MM.1S (cell line): ENCODE data around the gene VAV2.

Source experiments
- EZH2 ChIP-seq: fragments of 300-600 bp; sonication (generic); optimal IDR thresholded peaks from 2 replicates; pipeline ENCODE3; 2017; ENCODE audit warnings: low read depth, mild to moderate bottlenecking, antibody characterized with exemption, low read length, mixed read lengths
- EZH2phosphoT487 ChIP-seq: fragments of 300-600 bp; sonication (generic); IDR thresholded peaks from 2 replicates; pipeline ENCODE4 v1.6.1; 2018; ENCODE audit warnings: antibody characterized with exemption, low read length
- TF ChIP-seq, protein P1 (sequence below): fragments of 300-600 bp; sonication (generic); IDR thresholded peaks from 2 replicates; pipeline ENCODE4 v1.5.1; 2016; ENCODE audit warnings: antibody characterized with exemption, low read length, mixed read lengths

DNA sequence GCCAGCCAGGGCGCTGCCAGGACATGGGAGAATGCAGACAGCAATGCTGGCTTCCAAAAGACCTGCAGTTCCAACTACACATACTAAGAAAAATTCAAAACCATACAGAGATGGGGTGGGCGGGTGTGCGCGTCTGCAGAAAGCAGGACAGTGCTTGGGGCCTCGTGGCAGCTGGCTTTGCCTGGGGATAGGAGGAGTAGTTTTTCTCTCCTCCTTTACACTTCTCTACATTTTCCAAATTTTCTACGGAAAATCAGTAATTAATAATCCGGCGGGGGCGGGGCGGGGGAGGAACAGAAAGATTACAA lies 210.3 kb downstream of the VAV2 start:
- TF ChIP-seq, protein P1, sequence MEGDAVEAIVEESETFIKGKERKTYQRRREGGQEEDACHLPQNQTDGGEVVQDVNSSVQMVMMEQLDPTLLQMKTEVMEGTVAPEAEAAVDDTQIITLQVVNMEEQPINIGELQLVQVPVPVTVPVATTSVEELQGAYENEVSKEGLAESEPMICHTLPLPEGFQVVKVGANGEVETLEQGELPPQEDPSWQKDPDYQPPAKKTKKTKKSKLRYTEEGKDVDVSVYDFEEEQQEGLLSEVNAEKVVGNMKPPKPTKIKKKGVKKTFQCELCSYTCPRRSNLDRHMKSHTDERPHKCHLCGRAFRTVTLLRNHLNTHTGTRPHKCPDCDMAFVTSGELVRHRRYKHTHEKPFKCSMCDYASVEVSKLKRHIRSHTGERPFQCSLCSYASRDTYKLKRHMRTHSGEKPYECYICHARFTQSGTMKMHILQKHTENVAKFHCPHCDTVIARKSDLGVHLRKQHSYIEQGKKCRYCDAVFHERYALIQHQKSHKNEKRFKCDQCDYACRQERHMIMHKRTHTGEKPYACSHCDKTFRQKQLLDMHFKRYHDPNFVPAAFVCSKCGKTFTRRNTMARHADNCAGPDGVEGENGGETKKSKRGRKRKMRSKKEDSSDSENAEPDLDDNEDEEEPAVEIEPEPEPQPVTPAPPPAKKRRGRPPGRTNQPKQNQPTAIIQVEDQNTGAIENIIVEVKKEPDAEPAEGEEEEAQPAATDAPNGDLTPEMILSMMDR = no peak
- TF ChIP-seq EZH2 = no peak
- no peak for TF ChIP-seq EZH2phosphoT487
